ENCODE results near the gene CGB7. TPM values are rescaled to one million over a fixed set of nuclear protein-coding genes. Genes with fewer than 3 reads are reported as not detected.
"Not testable (repeated sequence)": the region's sequence is repeated elsewhere in the genome, so short reads cannot be mapped to it uniquely, and the experiment has no call there.

The CGB7 gene
- total RNA-seq, 1 donor, result 0.09 TPM

DNA sequence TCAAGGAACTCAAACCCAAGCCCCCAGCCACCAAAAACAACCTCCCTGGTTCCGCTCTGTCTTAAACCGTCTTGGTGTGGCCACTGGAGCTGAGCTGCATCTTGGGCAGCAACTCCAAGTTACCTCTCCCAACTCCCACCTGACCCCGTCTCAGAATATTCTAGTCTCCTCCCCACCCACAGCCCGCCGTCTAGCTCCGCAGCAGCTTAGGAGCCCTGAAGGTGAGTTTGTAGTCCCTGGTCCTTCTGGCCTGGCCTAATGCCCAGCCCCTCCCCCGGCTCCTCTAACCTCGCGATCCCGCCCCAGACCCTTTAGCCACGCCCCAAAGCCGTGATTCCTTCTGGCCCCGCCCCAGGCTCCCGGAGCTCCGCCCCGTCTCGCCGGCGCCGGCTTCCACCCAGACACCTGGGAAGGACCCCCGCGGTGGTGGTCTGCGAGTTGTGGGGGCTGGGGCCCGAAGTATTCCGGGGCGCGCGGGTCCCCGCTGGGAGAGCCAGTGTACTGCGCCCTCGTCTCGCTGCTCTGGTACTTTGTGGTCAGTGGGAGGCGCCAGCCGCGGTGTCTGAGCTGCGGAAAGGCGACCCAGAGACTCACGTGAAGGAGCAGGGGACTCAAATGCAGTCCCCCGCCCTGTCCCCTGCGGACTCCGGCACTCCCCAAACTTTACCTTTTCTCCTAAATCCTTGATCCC is 38.2 kb downstream of the CGB7 start:
- H3K4me3 ChIP-seq (ENCODE audit: low read depth, low read length), result peak overlapping the region; percentile 9
- DNase-seq (ENCODE audit: low read depth), result no peak
- TF ChIP-seq, protein P1, sequence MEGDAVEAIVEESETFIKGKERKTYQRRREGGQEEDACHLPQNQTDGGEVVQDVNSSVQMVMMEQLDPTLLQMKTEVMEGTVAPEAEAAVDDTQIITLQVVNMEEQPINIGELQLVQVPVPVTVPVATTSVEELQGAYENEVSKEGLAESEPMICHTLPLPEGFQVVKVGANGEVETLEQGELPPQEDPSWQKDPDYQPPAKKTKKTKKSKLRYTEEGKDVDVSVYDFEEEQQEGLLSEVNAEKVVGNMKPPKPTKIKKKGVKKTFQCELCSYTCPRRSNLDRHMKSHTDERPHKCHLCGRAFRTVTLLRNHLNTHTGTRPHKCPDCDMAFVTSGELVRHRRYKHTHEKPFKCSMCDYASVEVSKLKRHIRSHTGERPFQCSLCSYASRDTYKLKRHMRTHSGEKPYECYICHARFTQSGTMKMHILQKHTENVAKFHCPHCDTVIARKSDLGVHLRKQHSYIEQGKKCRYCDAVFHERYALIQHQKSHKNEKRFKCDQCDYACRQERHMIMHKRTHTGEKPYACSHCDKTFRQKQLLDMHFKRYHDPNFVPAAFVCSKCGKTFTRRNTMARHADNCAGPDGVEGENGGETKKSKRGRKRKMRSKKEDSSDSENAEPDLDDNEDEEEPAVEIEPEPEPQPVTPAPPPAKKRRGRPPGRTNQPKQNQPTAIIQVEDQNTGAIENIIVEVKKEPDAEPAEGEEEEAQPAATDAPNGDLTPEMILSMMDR (IDR thresholded peaks at IDR 0.05; ENCODE audit: insufficient read depth, low read length), result peak; percentile 7

DNA sequence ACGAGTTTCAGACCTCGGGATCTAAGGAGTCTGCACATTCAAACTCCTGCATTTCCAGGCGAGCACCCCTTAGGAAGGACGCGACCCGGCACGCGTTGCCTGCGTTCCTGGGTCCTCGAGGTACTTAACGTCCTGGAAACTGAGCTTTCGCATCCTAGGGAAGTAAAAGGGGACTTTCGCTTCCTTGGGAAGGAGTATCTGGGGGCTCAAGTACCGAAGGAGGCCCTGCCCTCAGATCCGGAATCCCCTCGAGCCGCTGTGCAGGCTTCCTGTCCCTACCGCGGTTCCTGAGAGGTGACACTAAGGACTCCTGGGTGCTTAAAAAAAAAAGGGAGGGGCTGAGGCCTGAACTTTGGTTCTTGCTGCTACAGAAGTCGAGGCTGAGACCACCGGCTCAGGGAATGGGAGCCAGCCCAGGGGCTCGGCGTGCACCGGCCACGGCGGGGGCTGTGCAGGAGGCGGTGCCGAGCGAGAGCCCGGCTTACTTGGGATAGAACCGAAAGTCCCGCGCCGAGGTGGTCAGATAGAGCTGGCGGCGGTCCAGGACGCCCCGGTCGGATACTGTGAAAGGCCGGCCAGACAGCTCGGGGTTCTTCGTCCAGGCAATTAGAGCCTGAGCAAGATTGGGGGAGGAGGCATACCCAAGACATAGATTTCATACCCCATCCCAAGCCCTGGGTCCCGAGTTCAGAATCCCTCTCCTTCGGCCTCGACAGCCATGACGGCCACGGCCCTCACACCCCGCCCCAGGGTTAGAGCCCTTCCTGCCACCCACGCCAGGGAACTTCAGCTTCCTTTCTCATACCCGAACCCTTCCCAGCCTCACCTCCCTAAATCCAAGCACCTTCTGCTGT is 38.9 kb downstream of the CGB7 start:
- DNase-seq (ENCODE audit: low read depth), result not testable (repeated sequence)
- H3K4me3 ChIP-seq (ENCODE audit: low read depth, low read length), result peak overlapping the region; percentile 46

DNA sequence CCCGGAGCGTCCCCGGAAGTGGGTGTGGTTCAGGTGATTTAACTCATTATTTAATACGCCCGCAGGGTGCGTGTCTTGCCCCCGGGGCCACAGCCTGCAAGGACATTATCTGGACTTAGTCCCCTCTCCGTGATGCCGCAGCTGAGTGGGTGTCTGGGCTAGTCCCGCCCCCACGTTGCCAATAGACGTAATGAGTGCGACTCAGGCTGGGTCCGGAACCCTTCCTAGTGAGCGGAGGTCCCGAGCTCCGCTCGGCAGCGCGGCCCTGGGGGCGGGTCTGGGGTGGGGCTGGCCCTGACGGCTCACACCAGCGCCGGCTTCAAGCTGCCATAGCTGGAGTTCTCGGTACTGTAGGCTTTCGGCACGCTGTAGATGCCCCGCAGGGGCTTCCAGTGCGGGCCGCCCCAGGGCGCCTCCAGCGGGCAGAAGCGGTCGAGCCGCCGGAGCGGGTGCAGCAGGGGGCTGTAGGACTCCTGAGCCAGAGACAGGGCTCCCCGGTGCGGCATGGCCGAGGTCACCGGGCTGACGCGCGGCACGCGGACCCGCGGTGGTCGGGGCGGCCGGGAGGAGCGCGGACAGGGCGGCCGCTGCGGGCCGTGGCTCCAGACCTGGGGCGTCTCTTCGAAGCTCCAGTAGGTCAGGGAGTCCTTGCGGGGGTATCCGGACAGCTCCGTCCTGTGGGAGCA is 39.7 kb downstream of the CGB7 start:
- peak overlapping the region; percentile 46 for H3K4me3 ChIP-seq (ENCODE audit: low read depth, low read length)
- peak; percentile 30 for DNase-seq (ENCODE audit: low read depth)
- TF ChIP-seq, protein P1 (IDR thresholded peaks at IDR 0.05; ENCODE audit: insufficient read depth, low read length), result peak; percentile 67

DNA sequence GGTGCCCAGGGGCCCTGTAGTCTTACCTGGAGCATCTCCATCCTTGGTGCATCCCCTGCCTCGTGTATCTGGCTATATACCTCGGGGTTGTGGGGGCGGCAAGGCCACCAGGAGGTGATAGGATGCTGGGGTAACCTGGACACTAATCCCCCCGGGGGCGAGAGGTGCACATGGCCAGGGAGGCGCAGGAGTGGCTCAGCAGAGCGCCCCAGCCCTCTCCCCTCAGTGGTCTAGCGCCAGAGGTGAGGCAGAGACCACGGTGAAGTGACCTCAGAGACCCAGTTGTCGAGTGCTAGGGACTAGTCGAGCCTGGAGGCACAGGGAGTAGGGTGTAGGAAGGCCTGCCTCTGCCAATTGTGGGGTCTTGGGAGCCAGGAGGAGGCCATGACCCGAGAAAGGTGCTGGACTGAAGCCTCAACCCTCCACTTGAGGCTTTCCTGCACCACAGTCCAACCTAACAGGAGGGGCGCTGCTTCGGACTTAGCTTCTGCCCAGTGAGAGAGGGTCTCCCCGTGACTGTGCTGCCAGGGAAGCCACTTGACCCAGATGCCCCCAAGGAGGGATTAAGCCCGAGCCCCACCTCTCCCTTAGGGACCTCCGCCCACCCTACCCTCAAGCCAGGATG is 40.4 kb downstream of the CGB7 start, which contains the start of gene LHB:
LHB (minus strand) TSS at position 51 of the 625 bp plus-strand sequence; CDS start at position 41, 10 bp downstream.
- no peak for DNase-seq (ENCODE audit: low read depth)
- peak within 1 kb of the TSS; percentile 46 for H3K4me3 ChIP-seq (ENCODE audit: low read depth, low read length)
- TF ChIP-seq, protein P1 (IDR thresholded peaks at IDR 0.05; ENCODE audit: insufficient read depth, low read length), result no peak

DNA sequence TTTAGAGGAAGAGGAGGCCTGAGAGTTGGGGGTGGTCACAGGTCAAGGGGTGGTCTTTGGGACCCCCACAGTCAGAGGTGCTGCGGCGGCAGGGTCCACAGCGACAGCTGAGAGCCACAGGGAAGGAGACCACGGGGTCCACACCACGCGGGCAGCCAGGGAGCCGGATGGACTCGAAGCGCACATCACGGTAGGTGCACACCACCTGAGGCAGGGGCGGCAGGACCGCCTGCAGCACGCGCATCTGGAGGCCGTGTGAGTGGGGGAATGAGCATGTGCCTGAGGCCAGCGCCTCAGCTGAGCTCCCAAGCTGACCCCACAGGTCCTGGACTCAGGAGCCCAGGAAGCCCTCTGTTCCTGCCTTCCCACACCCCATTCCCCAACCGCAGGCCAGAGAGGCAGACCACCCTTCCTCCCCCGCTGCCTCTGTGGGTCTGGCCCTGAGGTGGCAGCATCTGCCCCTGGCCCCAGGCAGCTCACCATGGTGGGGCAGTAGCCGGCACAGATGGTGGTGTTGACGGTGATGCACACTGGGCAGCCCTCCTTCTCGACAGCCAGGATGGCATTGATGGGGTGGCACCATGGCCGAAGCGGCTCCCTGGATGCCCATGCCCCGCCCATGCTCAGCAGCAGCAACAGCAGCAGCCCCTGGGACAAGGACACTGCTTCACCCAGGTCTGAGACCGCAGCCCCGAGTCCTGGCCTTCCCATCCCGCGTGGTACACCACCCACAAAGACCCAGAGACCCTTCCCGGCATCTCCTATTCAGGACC is 41.3 kb downstream of the CGB7 start:
- no peak for DNase-seq (ENCODE audit: low read depth)
- no peak overlapping the region for H3K4me3 ChIP-seq (ENCODE audit: low read depth, low read length)
- TF ChIP-seq, protein P1 (IDR thresholded peaks at IDR 0.05; ENCODE audit: insufficient read depth, low read length), result no peak

DNA sequence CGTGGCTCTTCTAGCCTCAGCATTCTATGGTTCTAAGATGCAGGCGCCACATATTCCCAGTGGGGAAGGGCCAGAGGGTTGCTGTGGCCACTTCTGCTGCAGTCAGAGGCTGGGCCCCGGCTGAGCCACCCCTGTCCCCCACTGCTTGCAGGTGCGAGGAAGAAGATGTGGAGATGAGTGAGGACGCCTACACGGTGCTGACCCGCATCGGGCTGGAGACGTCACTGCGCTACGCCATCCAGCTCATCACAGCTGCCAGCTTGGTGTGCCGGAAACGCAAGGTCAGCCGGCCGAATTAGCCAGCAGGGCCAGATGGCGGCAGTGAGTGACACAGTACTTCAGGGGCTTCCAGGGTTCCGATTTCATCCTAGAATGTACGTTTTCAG is 42.7 kb downstream of the CGB7 start:
- TF ChIP-seq, protein P1 (IDR thresholded peaks at IDR 0.05; ENCODE audit: insufficient read depth, low read length), result no peak
- no peak overlapping the region for H3K4me3 ChIP-seq (ENCODE audit: low read depth, low read length)
- DNase-seq (ENCODE audit: low read depth), result no peak

Measured in fibroblast of the aortic adventitia (primary cell).